ENCODE measurements around the gene OR2J2.
"Not testable (repeated sequence)": the region's sequence is repeated elsewhere in the genome, so short reads cannot be mapped to it uniquely, and the experiment has no call there.

DNA sequence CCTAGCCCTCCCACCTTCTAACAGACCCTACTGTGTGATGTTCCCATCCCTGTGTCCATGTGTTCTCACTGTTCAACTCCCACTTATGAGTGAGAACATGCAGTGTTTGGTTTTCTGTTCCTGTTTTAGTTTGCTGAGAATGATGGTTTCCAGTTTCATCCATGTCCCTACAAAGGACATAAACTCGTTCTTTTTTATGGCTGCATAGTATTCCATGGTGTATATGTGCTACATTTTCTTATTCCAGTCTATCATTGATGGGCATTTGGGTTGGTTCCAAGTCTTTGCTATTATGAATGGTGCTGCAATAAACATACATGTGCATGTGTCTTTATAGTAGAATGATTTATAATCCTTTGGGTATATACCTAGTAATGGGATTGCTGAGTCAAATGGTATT lies 18.0 kb downstream of the OR2J2 start:
- not testable (repeated sequence) for TF ChIP-seq EZH2 (IDR thresholded peaks at IDR 0.05; ENCODE audit: borderline replicate concordance, low read depth, low read length, poor library complexity, severe bottlenecking)
- TF ChIP-seq, protein P1, sequence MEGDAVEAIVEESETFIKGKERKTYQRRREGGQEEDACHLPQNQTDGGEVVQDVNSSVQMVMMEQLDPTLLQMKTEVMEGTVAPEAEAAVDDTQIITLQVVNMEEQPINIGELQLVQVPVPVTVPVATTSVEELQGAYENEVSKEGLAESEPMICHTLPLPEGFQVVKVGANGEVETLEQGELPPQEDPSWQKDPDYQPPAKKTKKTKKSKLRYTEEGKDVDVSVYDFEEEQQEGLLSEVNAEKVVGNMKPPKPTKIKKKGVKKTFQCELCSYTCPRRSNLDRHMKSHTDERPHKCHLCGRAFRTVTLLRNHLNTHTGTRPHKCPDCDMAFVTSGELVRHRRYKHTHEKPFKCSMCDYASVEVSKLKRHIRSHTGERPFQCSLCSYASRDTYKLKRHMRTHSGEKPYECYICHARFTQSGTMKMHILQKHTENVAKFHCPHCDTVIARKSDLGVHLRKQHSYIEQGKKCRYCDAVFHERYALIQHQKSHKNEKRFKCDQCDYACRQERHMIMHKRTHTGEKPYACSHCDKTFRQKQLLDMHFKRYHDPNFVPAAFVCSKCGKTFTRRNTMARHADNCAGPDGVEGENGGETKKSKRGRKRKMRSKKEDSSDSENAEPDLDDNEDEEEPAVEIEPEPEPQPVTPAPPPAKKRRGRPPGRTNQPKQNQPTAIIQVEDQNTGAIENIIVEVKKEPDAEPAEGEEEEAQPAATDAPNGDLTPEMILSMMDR (conservative IDR thresholded peaks at IDR 0.05; ENCODE audit: low read depth, low read length) = not testable (repeated sequence)

Measured in A673 (cell line).